HUDEP-2 (cell line): ENCODE results near the gene SORCS2.
A peak's percentile ranks its signal among the peaks of the same experiment; 100 is the strongest.

Source experiments
- DNase-seq, 76 experiments: peaks; one replicate each; lab custom pipeline; 2025; ENCODE audit not compliant: unreplicated experiment in 76 of 76; lab: John Stamatoyannopoulos, UW

The SORCS2 gene

GRCh38 chr4:7686070-7686870 lies 493.9 kb downstream of the SORCS2 start:
- DNase-seq, result no peak

- no peak for DNase-seq
These were observed 494.7 kb downstream of the SORCS2 start for GRCh38 chr4:7687006-7687405.

- no peak for DNase-seq
These were observed 495.5 kb downstream of the SORCS2 start for GRCh38 chr4:7687796-7688195.

- DNase-seq, result no peak
These were observed 497.7 kb downstream of the SORCS2 start for GRCh38 chr4:7689773-7690693.

- DNase-seq, result no peak
These were observed 498.7 kb downstream of the SORCS2 start for GRCh38 chr4:7691061-7691460.

GRCh38 chr4:7691982-7692381 lies 499.6 kb downstream of the SORCS2 start:
- DNase-seq, result no peak

- no peak for DNase-seq
These were observed 500.3 kb downstream of the SORCS2 start for GRCh38 chr4:7692451-7693236.

GRCh38 chr4:7693237-7693608 lies 500.9 kb downstream of the SORCS2 start:
- DNase-seq, result no peak

GRCh38 chr4:7693711-7694110 lies 501.4 kb downstream of the SORCS2 start:
- no peak for DNase-seq

GRCh38 chr4:7694324-7694723 lies 502.0 kb downstream of the SORCS2 start:
- no peak for DNase-seq

- DNase-seq, result no peak
These were observed 505.0 kb downstream of the SORCS2 start for GRCh38 chr4:7697343-7697742.

GRCh38 chr4:7697821-7698220 lies 505.5 kb downstream of the SORCS2 start:
- DNase-seq, result no peak

- DNase-seq, result no peak
These were observed 506.2 kb downstream of the SORCS2 start for GRCh38 chr4:7698584-7698983.

GRCh38 chr4:7699031-7699430 lies 506.7 kb downstream of the SORCS2 start:
- no peak for DNase-seq

- DNase-seq, result no peak
These were observed 507.5 kb downstream of the SORCS2 start for GRCh38 chr4:7699825-7700224.

- DNase-seq, result no peak
These were observed 508.3 kb downstream of the SORCS2 start for GRCh38 chr4:7700665-7701064.

GRCh38 chr4:7701866-7702649 lies 509.7 kb downstream of the SORCS2 start:
- no peak for DNase-seq

- DNase-seq, result peak in 43 of 76 experiments; percentile 3 to 62 (median 23)
These were observed 511.4 kb downstream of the SORCS2 start for GRCh38 chr4:7703688-7704087.

- no peak for DNase-seq
These were observed 511.8 kb downstream of the SORCS2 start for GRCh38 chr4:7704091-7704490.

GRCh38 chr4:7704625-7705024 lies 512.3 kb downstream of the SORCS2 start:
- DNase-seq, result no peak
